Activated T-cell treated with anti-CD3 and anti-CD28 coated beads for 1 hour (primary cell): ENCODE measurements around the gene FBXO17.

Experiments
- DNase-seq: peaks from one replicate; pipeline ENCODE4 v3.0.0-alpha.2; 2020; ENCODE audit warnings: low read depth

The FBXO17 gene

DNA sequence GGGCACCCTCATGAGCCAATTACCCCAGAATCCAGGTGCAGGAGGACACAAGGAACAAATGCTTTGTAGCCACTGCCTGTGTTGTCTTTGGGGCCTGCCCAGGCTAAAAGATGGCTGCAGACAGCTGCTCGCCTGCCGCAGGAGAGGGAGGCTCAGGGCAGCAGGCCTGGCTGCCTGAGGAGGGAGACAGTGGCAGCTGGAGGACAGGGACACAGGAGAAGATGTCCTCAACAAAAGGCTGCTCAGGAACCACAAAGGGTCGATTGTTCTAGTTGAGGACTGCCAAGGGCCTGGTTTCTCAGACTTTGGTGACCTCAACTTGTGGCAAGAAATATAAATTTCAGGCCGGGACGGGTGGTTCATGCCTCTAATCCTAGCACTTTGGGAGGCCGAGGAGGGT is 83.8 kb downstream of the FBXO17 start:
- DNase-seq, result no peak
